Skeletal muscle tissue (tissue), 4 donors: ENCODE measurements around the gene HAS3. TPM values are rescaled to one million over a fixed set of nuclear protein-coding genes. Genes with fewer than 3 reads are reported as not detected.
"Not testable (repeated sequence)": the region's sequence is repeated elsewhere in the genome, so short reads cannot be mapped to it uniquely, and the experiment has no call there.

Experiments
- H3K27ac ChIP-seq: one replicate; pipeline ENCODE4 v1.7.0; 2013; ENCODE audit warnings: mild to moderate bottlenecking, low read depth, low read length, inconsistent platforms
- H3K27me3 ChIP-seq, 3 donors: one replicate each; pipeline ENCODE4 v1.7.0; 2013; ENCODE audit warnings: low read length in 3 of 3; ENCODE audit not compliant: control insufficient read depth in 3 of 3, insufficient read depth in 3 of 3
- H3K36me3 ChIP-seq, 3 donors: one replicate each; pipeline ENCODE4 v1.7.0; 2013; ENCODE audit warnings: low read length in 3 of 3; ENCODE audit not compliant: control insufficient read depth in 3 of 3, insufficient read depth in 3 of 3
- H3K4me1 ChIP-seq, 3 donors: one replicate each; pipeline ENCODE4 v1.7.0; 2013; ENCODE audit warnings: low read length in 3 of 3, mild to moderate bottlenecking in 3 of 3; ENCODE audit not compliant: control insufficient read depth in 3 of 3, insufficient read depth in 3 of 3
- H3K4me3 ChIP-seq, 3 donors: one replicate each; pipeline ENCODE4 v1.7.0; 2013; ENCODE audit warnings: low read length in 3 of 3
- H3K9ac ChIP-seq, 3 donors: one replicate each; pipeline ENCODE4 v1.7.0; 2013; ENCODE audit warnings: low read length in 3 of 3, mild to moderate bottlenecking in 3 of 3, moderate library complexity in 2 of 3, low read depth in 1 of 3
- H3K9me3 ChIP-seq, 3 donors: one replicate each; pipeline ENCODE4 v1.7.0; 2013; ENCODE audit warnings: low read length in 3 of 3; ENCODE audit not compliant: control insufficient read depth in 3 of 3
- total RNA-seq: library from RNA; depleted of rRNA; stranded (reverse); fragments of >200 nt; gene quantifications from one replicate; pipeline ENCODE4 v1.2.3, GENCODE V29; 2014
- donor health status: Osteomylitis.

The HAS3 gene
- total RNA-seq, 1 donor from 2014 or later: under 0.01 TPM

GRCh38 chr16:69123910-69124309 lies 18.5 kb downstream of the HAS3 start:
- no peaks in the 10 kb centered on the region for H3K9me3 ChIP-seq
- H3K4me1 ChIP-seq: peaks cover 5 to 12% (median 6%) of the 10 kb centered on the region in 3 donors
- H3K4me3 ChIP-seq: no peak overlapping the region
- H3K27me3 ChIP-seq: no peaks in the 10 kb centered on the region
- no peak overlapping the region for H3K27ac ChIP-seq
- H3K36me3 ChIP-seq: peaks cover 12 to 23% (median 18%) of the 10 kb centered on the region in 3 donors
- no peak overlapping the region for H3K9ac ChIP-seq

- not testable (repeated sequence) for H3K4me1 ChIP-seq, H3K27ac ChIP-seq, H3K9ac ChIP-seq, H3K27me3 ChIP-seq, H3K9me3 ChIP-seq, H3K4me3 ChIP-seq
- peaks cover 10 to 18% (median 16%) of the 10 kb centered on the region in 3 donors for H3K36me3 ChIP-seq
Observed at GRCh38 chr16:69124406-69124805, 19.0 kb downstream of the HAS3 start.

- not testable (repeated sequence) for H3K9me3 ChIP-seq, H3K27me3 ChIP-seq, H3K4me3 ChIP-seq, H3K4me1 ChIP-seq, H3K27ac ChIP-seq, H3K9ac ChIP-seq
- peaks cover 8 to 13% (median 12%) of the 10 kb centered on the region in 3 donors for H3K36me3 ChIP-seq
Observed at GRCh38 chr16:69124961-69125360, 19.5 kb downstream of the HAS3 start.

GRCh38 chr16:69126221-69126620 lies 20.8 kb downstream of the HAS3 start:
- Histone ChIP-seq H3K27me3 (no peaks in the 10 kb centered on the region), H3K4me1 (peaks cover 0 to 11% (median 3%) of the 10 kb centered on the region in 3 donors), H3K9me3 (no peaks in the 10 kb centered on the region), H3K4me3 (no peak overlapping the region), H3K9ac (no peak overlapping the region), H3K36me3 (peaks cover 0 to 2% (median 0%) of the 10 kb centered on the region in 3 donors), H3K27ac (no peak overlapping the region)

- H3K9ac ChIP-seq, H3K4me3 ChIP-seq, H3K27me3 ChIP-seq, H3K27ac ChIP-seq, H3K9me3 ChIP-seq, H3K36me3 ChIP-seq: not testable (repeated sequence)
- peaks cover 0 to 11% (median 3%) of the 10 kb centered on the region in 3 donors for H3K4me1 ChIP-seq
Observed at GRCh38 chr16:69126801-69127200, 21.3 kb downstream of the HAS3 start.

GRCh38 chr16:69127966-69128510 lies 22.6 kb downstream of the HAS3 start:
- H3K27ac ChIP-seq: no peak overlapping the region
- peaks cover 3 to 14% (median 4%) of the 10 kb centered on the region in 3 donors for H3K4me1 ChIP-seq
- H3K9me3 ChIP-seq: no peaks in the 10 kb centered on the region
- no peak overlapping the region for H3K4me3 ChIP-seq
- H3K9ac ChIP-seq: no peak overlapping the region
- H3K27me3 ChIP-seq: no peaks in the 10 kb centered on the region
- H3K36me3 ChIP-seq: peaks cover 0 to 2% (median 0%) of the 10 kb centered on the region in 3 donors

- Histone ChIP-seq H3K27me3 (no peaks in the 10 kb centered on the region), H3K9ac (no peak overlapping the region), H3K4me3 (no peak overlapping the region), H3K36me3 (peaks cover 0 to 2% (median 0%) of the 10 kb centered on the region in 3 donors), H3K9me3 (no peaks in the 10 kb centered on the region), H3K4me1 (peaks cover 11 to 25% (median 13%) of the 10 kb centered on the region in 3 donors), H3K27ac (no peak overlapping the region)
Observed at GRCh38 chr16:69130461-69130860, 25.0 kb downstream of the HAS3 start.

GRCh38 chr16:69131167-69131838 lies 25.9 kb downstream of the HAS3 start:
- peaks cover 11 to 23% (median 13%) of the 10 kb centered on the region in 3 donors for H3K4me1 ChIP-seq
- H3K27ac ChIP-seq: peak overlapping the region; percentile 86
- peak overlapping the region; percentile 91 to 98 (median 95) for H3K9ac ChIP-seq
- no peaks in the 10 kb centered on the region for H3K9me3 ChIP-seq
- H3K4me3 ChIP-seq: peak overlapping the region; percentile 89 to 93 (median 90)
- no peaks in the 10 kb centered on the region for H3K27me3 ChIP-seq
- H3K36me3 ChIP-seq: peaks cover 0 to under 1% (median 0%) of the 10 kb centered on the region in 3 donors

GRCh38 chr16:69131839-69132423 lies 26.5 kb downstream of the HAS3 start:
- no peaks in the 10 kb centered on the region for H3K9me3 ChIP-seq
- H3K27ac ChIP-seq: peak overlapping the region; percentile 86
- H3K9ac ChIP-seq: peak overlapping the region; percentile 91 to 98 (median 95)
- no peaks in the 10 kb centered on the region for H3K27me3 ChIP-seq
- H3K4me3 ChIP-seq: peak overlapping the region; percentile 89 to 93 (median 92)
- H3K4me1 ChIP-seq: peaks cover 11 to 23% (median 13%) of the 10 kb centered on the region in 3 donors
- H3K36me3 ChIP-seq: peaks cover 0 to 5% (median 5%) of the 10 kb centered on the region in 3 donors
